SU-DHL-6 (cell line): ENCODE measurements around the gene TMEM178B.
"Not testable (repeated sequence)": the region's sequence is repeated elsewhere in the genome, so short reads cannot be mapped to it uniquely, and the experiment has no call there.

ENCODE experiments used
- H2AFZ ChIP-seq: fragments of 200-600 bp; sonication (generic); 2 replicates; pipeline ENCODE4 v1.6.1; 2014; ENCODE audit warnings: low read depth, mild to moderate bottlenecking, moderate library complexity, mixed read lengths, antibody characterized with exemption, low read length; ENCODE audit not compliant: severe bottlenecking
- H3F3A ChIP-seq: fragments of 200-600 bp; shearing (Covaris generic); 2 replicates; pipeline ENCODE4 v1.6.0; 2016; ENCODE audit warnings: antibody characterized with exemption, mild to moderate bottlenecking; ENCODE audit not compliant: insufficient read depth
- H3K27ac ChIP-seq: fragments of 200-600 bp; sonication (generic); 2 replicates; pipeline ENCODE4 v1.5.1; 2016; ENCODE audit warnings: low read depth, mild to moderate bottlenecking, low read length, moderate library complexity, mixed read lengths
- H3K27me3 ChIP-seq: fragments of 200-600 bp; sonication (generic), shearing (Covaris generic); 2 replicates; pipeline ENCODE4 v1.6.0; 2014; ENCODE audit warnings: mild to moderate bottlenecking, low read length
- H3K36me3 ChIP-seq: fragments of 200-600 bp; sonication (generic); 2 replicates; pipeline ENCODE4 v1.6.1; 2014; ENCODE audit warnings: mild to moderate bottlenecking, low read length, mixed read lengths
- H3K4me2 ChIP-seq: fragments of 300-600, 200-600 bp; shearing (Covaris generic), sonication (generic); 2 replicates; pipeline ENCODE4 v1.6.0; 2014; ENCODE audit warnings: low read length, low read depth, mild to moderate bottlenecking; ENCODE audit not compliant: poor library complexity, severe bottlenecking
- H3K4me3 ChIP-seq: fragments of 200-600 bp; sonication (generic); 2 replicates; pipeline ENCODE4 v1.5.1; 2014; ENCODE audit warnings: antibody characterized with exemption, low read length, mild to moderate bottlenecking, mixed read lengths; ENCODE audit not compliant: insufficient read depth, poor library complexity, severe bottlenecking
- H3K79me2 ChIP-seq: fragments of 200-600 bp; sonication (generic); 2 replicates; pipeline ENCODE4 v1.6.1; 2014; ENCODE audit warnings: mild to moderate bottlenecking, low read length, moderate library complexity; ENCODE audit not compliant: insufficient read depth
- H3K9ac ChIP-seq: fragments of 200-600 bp; sonication (generic); 2 replicates; pipeline ENCODE4 v1.7.0; 2014; ENCODE audit warnings: mild to moderate bottlenecking, low read length
- H3K9me2 ChIP-seq: fragments of 200-600 bp; sonication (generic); replicated peaks from 2 replicates; pipeline ENCODE4 v1.6.1; 2014; ENCODE audit warnings: low read length; ENCODE audit not compliant: insufficient read depth
- H3K9me3 ChIP-seq: fragments of 200-600 bp; sonication (generic); 2 replicates; pipeline ENCODE4 v1.6.1; 2014; ENCODE audit warnings: low read length, mixed read lengths; ENCODE audit not compliant: insufficient read depth
- H4K20me1 ChIP-seq: fragments of 200-600 bp; sonication (generic); 2 replicates; pipeline ENCODE4 v1.6.1; 2014; ENCODE audit warnings: low read depth, mild to moderate bottlenecking, antibody characterized with exemption, low read length, moderate library complexity, mixed read lengths
- CTCF ChIP-seq: fragments of 200-600 bp; sonication (generic); IDR thresholded peaks from one replicate; pipeline ENCODE4 v1.5.1; 2017; ENCODE audit warnings: antibody characterized with exemption, mild to moderate bottlenecking, low read length, moderate library complexity; ENCODE audit not compliant: insufficient read depth, poor library complexity, severe bottlenecking
- EZH2phosphoT487 ChIP-seq: fragments of 200-600 bp; sonication (generic), shearing (Covaris generic); conservative IDR thresholded peaks from 2 replicates; pipeline ENCODE4 v1.6.1; 2018; ENCODE audit warnings: mild to moderate bottlenecking, antibody characterized with exemption, low read length, moderate library complexity, mixed read lengths

Gene TMEM178B

GRCh38 chr7:141190495-141190894 lies 116.6 kb downstream of the TMEM178B start:
- no peaks in the 10 kb centered on the region for H3K9me3 ChIP-seq
- H2AFZ ChIP-seq: no peak overlapping the region
- no peaks in the 10 kb centered on the region for H3K27me3 ChIP-seq
- no peaks in the 10 kb centered on the region for H3K36me3 ChIP-seq
- no peaks in the 10 kb centered on the region for H4K20me1 ChIP-seq
- H3K4me3 ChIP-seq: no peak overlapping the region
- H3K27ac ChIP-seq: no peak overlapping the region
- no peak overlapping the region for H3K9ac ChIP-seq
- no peak for TF ChIP-seq CTCF
- no peaks in the 10 kb centered on the region for H3K9me2 ChIP-seq
- H3K4me2 ChIP-seq: no peak overlapping the region
- H3K79me2 ChIP-seq: no peaks in the 10 kb centered on the region
- no peaks in the 10 kb centered on the region for H3F3A ChIP-seq

GRCh38 chr7:141191277-141191676 lies 117.4 kb downstream of the TMEM178B start:
- Histone ChIP-seq H3K27me3 (no peaks in the 10 kb centered on the region), H3K79me2 (no peaks in the 10 kb centered on the region), H2AFZ (no peak overlapping the region), H3K9ac (no peak overlapping the region), H3K27ac (no peak overlapping the region), H3K9me2 (no peaks in the 10 kb centered on the region), H3F3A (no peaks in the 10 kb centered on the region), H4K20me1 (no peaks in the 10 kb centered on the region), H3K4me2 (no peak overlapping the region), H3K9me3 (no peaks in the 10 kb centered on the region), H3K36me3 (no peaks in the 10 kb centered on the region), H3K4me3 (no peak overlapping the region)
- no peak for TF ChIP-seq EZH2phosphoT487
- TF ChIP-seq CTCF: no peak

- TF ChIP-seq EZH2phosphoT487: no peak
- Histone ChIP-seq H3K36me3 (no peaks in the 10 kb centered on the region), H3K27ac (no peak overlapping the region), H4K20me1 (no peaks in the 10 kb centered on the region), H3K27me3 (no peaks in the 10 kb centered on the region), H3K9me2 (no peaks in the 10 kb centered on the region), H2AFZ (no peak overlapping the region), H3K9me3 (no peaks in the 10 kb centered on the region), H3F3A (no peaks in the 10 kb centered on the region), H3K4me3 (no peak overlapping the region), H3K9ac (no peak overlapping the region), H3K79me2 (no peaks in the 10 kb centered on the region), H3K4me2 (no peak overlapping the region)
Observed at GRCh38 chr7:141193066-141193465, 119.2 kb downstream of the TMEM178B start.

GRCh38 chr7:141195722-141196121 lies 121.9 kb downstream of the TMEM178B start:
- H3F3A ChIP-seq, H3K36me3 ChIP-seq, H3K27ac ChIP-seq, H4K20me1 ChIP-seq, H3K4me2 ChIP-seq, H3K9me2 ChIP-seq, H3K9me3 ChIP-seq, H3K4me3 ChIP-seq, H3K9ac ChIP-seq, H3K79me2 ChIP-seq, H3K27me3 ChIP-seq, H2AFZ ChIP-seq: not testable (repeated sequence)
